ENCODE results near the gene ANKH. TPM values are rescaled to one million over a fixed set of nuclear protein-coding genes. Genes with fewer than 3 reads are reported as not detected.
"Not testable (repeated sequence)": the region's sequence is repeated elsewhere in the genome, so short reads cannot be mapped to it uniquely, and the experiment has no call there.

ANKH gene
- total RNA-seq, 4 donors from 2014 or later = 31.2 to 55.2 (median 34.7) TPM

DNA sequence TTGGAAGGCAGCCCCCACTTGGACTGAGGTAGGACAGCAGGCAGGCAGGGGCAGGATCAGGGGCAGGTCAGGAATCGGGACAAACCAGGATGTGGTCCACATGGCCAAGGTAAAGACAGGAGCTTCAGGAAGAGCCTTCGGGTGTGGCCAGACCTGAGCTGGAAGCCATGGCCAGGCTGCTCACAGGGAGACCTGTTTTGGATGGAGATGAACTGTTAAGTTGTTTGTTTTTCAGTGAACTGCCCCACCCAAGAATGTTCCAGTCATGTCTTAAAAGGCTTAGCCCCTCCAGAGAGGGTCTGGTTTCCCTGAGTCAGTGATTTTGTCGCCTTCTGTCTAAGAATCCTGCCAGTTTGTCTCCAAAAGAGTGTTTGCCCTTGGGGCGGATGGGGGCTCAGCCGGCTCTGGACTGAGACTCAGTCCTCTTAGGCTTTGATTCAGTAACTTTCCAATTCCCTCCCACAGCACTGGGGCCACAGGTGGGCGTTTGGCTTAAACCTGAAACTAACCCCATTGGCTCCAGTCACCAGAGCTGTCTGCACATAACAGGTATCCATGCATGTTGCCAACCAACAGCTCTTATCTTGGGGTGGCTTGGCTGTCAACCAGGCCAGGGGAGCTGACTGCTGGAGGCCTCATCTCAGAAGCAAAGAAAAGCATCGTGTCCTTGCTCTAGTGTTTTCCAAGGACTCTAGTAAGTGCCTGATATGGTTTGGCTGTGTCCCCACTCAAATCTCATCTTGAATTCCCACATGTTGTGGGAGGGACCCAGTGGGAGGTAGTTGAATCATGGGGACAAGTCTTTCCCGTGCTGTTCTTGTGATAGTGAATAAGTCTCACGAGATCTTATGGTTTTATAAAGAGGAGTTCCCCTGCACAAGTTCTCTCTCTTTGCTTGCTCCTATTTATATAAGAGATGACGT, 11.3 kb upstream of the ANKH start:
- no peak overlapping the region for H3K27ac ChIP-seq
- peaks cover 0 to 5% of the 10 kb centered on the region in 2 donors for H3K4me1 ChIP-seq
- WGBS, 2 donors = 56 to 77% methylated on average over 9 to 10 of the region's 10 CpGs
- no peaks in the 10 kb centered on the region for H3K9me3 ChIP-seq
- H3K4me3 ChIP-seq (replicated peaks in 1 of 3) = no peak overlapping the region
- no peaks in the 10 kb centered on the region for H3K36me3 ChIP-seq
- no peaks in the 10 kb centered on the region for H3K27me3 ChIP-seq
- TF ChIP-seq POLR2A (IDR thresholded peaks at IDR 0.05) = no peak
- TF ChIP-seq CTCF (IDR thresholded peaks at IDR 0.05) = no peak
- peak; percentile 17 to 26 for DNase-seq
- intact Hi-C loops (cut with DNase I) = no loop called here

DNA sequence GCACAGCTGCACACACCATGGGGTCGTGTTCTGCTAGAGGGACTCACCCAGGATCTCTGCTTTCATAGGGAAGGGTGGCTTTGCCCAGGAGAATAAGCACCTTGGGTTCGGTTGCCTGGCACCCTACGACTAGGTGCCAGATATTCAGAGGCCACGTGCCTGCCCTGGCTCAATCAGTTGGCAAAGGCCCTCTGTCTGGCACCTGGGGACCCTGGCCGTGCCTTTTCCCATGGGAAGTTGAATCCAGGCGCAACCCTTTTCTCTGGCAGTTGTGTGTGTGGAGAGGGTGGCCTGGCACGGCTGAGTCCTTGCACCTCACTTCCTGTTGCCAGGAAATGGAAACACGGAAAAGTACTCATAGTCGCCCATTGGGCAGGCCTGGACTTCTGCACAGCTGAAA, 10.2 kb upstream of the ANKH start:
- no peaks in the 10 kb centered on the region for H3K36me3 ChIP-seq
- intact Hi-C loops (cut with DNase I) = no loop called here
- H3K4me1 ChIP-seq = peaks cover 0 to 5% of the 10 kb centered on the region in 2 donors
- H3K27me3 ChIP-seq = no peaks in the 10 kb centered on the region
- H3K4me3 ChIP-seq (replicated peaks in 1 of 3) = no peak overlapping the region
- no peak overlapping the region for H3K27ac ChIP-seq
- no peaks in the 10 kb centered on the region for H3K9me3 ChIP-seq
- TF ChIP-seq CTCF (IDR thresholded peaks at IDR 0.05) = no peak
- no peak for TF ChIP-seq POLR2A (IDR thresholded peaks at IDR 0.05)
- WGBS, 2 donors = 80% methylated on average over 7 to 9 of the region's 9 CpGs
- DNase-seq = no peak

- Histone ChIP-seq H3K27me3 (no peaks in the 10 kb centered on the region), H3K36me3 (no peaks in the 10 kb centered on the region), H3K27ac (no peak overlapping the region), H3K4me3 (replicated peaks in 1 of 3) (no peak overlapping the region), H3K9me3 (no peaks in the 10 kb centered on the region), H3K4me1 (peaks cover 0 to 5% of the 10 kb centered on the region in 2 donors)
- DNase-seq = no peak
- 82 to 90% methylated on average over 1 of the region's 1 CpG for WGBS, 2 donors
- TF ChIP-seq POLR2A (IDR thresholded peaks at IDR 0.05) (no peak), CTCF (IDR thresholded peaks at IDR 0.05) (no peak)
- intact Hi-C loops (cut with DNase I) = no loop called here
These were observed 9.1 kb upstream of the ANKH start for GRCh38 chr5:14880688-14881087.

- H3K27me3 ChIP-seq = no peaks in the 10 kb centered on the region
- no peak overlapping the region for H3K27ac ChIP-seq
- peaks cover 0 to 5% of the 10 kb centered on the region in 2 donors for H3K4me1 ChIP-seq
- intact Hi-C loops (cut with DNase I) = no loop called here
- TF ChIP-seq POLR2A (IDR thresholded peaks at IDR 0.05) (no peak), CTCF (IDR thresholded peaks at IDR 0.05) (no peak)
- WGBS, 2 donors = 81 to 82% methylated on average over 6 of the region's 6 CpGs
- H3K36me3 ChIP-seq = no peaks in the 10 kb centered on the region
- no peak for DNase-seq
- no peak overlapping the region for H3K4me3 ChIP-seq (replicated peaks in 1 of 3)
- no peaks in the 10 kb centered on the region for H3K9me3 ChIP-seq
These were observed 8.5 kb upstream of the ANKH start for GRCh38 chr5:14879937-14880589.

GRCh38 chr5:14879393-14879792, 7.8 kb upstream of the ANKH start:
- Histone ChIP-seq H3K27me3 (no peaks in the 10 kb centered on the region), H3K9me3 (no peaks in the 10 kb centered on the region), H3K4me3 (replicated peaks in 1 of 3) (no peak overlapping the region), H3K36me3 (no peaks in the 10 kb centered on the region), H3K4me1 (peaks cover 0 to 5% of the 10 kb centered on the region in 2 donors), H3K27ac (no peak overlapping the region)
- no peak for DNase-seq
- TF ChIP-seq POLR2A (IDR thresholded peaks at IDR 0.05) = no peak
- no peak for TF ChIP-seq CTCF (IDR thresholded peaks at IDR 0.05)
- intact Hi-C loops (cut with DNase I) = no loop called here
- 80 to 91% methylated on average over 2 of the region's 2 CpGs for WGBS, 2 donors

DNA sequence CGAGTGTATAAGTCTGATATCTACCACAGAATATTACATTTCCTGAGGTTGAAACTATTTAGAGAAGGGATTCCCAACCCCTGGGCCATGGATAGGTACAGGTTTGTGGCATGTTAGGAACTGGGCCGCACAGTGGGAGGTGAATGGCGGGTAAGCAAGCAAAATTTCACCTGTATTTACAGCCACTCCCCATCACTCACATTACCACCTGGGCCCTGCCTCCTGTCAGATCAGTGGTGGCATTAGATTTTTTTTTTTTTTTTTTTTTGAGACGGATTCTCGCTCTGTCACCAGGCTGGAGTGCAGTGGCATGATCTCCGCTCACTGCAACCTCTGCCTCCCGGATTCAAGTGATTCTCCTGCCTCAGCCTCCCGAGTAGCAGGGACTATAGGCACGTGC, 6.6 kb upstream of the ANKH start:
- H3K27me3 ChIP-seq; H3K36me3 ChIP-seq; DNase-seq; H3K27ac ChIP-seq; H3K4me1 ChIP-seq; H3K9me3 ChIP-seq; intact Hi-C loops (cut with DNase I); H3K4me3 ChIP-seq (replicated peaks in 1 of 3): not testable (repeated sequence)
- 94 to 96% methylated on average over 9 of the region's 9 CpGs for WGBS, 2 donors
